ENCODE data around the gene RNF220. TPM values are rescaled to one million over a fixed set of nuclear protein-coding genes. Genes with fewer than 3 reads are reported as not detected.

The RNF220 gene
- total and polyA plus RNA-seq, 11 donors = 54.2 to 108 (median 62.4) TPM

DNA sequence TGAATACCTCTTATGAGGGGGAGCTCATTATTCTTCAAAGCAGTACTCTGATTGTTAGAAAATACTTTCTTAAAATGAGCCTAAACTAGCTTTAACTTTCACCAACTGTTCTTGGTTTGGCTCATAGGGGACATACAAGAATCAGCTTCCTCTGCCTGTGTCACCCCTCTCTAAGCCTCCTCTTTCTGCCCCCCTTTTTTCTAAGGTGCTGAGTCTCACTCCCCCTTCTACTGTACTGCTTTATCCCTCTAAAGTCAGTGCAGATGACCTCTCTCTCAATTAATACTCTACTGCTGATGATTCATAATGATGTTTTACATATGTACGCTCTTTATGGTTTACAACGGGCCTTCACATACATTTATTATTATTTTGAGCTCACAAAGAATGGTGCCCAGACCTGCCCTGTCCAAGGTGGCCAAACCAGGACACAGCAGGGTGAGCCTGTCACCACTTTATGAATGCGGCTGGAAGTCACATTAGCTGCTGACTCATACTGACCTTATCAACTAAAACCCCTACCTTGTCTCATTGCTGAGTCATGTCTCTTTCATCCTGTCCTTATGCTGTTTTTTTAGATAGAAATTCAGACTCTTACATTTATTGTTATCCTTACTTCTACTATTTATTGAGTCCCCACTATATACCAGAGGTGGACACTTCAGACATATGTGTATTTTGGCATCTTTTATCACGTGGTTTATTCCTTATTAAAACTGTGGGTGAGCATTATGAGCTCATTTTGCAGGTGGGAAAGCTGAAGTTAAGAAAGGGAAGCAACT is 126.9 kb downstream of the RNF220 start:
- DNase-seq (no peak), ATAC-seq (peak in 3 of 4 donors; percentile 65 to 79 (median 68))
- Histone ChIP-seq H3K27me3 (peaks cover 0 to 8% (median 0%) of the 10 kb centered on the region in 9 donors), H3K9me3 (no peaks in the 10 kb centered on the region), H3K36me3 (no peaks in the 10 kb centered on the region), H3K4me1 (no peaks in the 10 kb centered on the region), H3K27ac (no peak overlapping the region), H3K4me3 (no peak overlapping the region)
- TF ChIP-seq, protein P1, sequence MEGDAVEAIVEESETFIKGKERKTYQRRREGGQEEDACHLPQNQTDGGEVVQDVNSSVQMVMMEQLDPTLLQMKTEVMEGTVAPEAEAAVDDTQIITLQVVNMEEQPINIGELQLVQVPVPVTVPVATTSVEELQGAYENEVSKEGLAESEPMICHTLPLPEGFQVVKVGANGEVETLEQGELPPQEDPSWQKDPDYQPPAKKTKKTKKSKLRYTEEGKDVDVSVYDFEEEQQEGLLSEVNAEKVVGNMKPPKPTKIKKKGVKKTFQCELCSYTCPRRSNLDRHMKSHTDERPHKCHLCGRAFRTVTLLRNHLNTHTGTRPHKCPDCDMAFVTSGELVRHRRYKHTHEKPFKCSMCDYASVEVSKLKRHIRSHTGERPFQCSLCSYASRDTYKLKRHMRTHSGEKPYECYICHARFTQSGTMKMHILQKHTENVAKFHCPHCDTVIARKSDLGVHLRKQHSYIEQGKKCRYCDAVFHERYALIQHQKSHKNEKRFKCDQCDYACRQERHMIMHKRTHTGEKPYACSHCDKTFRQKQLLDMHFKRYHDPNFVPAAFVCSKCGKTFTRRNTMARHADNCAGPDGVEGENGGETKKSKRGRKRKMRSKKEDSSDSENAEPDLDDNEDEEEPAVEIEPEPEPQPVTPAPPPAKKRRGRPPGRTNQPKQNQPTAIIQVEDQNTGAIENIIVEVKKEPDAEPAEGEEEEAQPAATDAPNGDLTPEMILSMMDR (IDR thresholded peaks at IDR 0.05) = no peak
- no peak for TF ChIP-seq POLR2A (IDR thresholded peaks at IDR 0.05)
- intact Hi-C loops (cut with DNase I) = no loop called here
- WGBS, 4 donors = 31 to 59% (median 48%) methylated on average over 4 of the region's 4 CpGs

DNA sequence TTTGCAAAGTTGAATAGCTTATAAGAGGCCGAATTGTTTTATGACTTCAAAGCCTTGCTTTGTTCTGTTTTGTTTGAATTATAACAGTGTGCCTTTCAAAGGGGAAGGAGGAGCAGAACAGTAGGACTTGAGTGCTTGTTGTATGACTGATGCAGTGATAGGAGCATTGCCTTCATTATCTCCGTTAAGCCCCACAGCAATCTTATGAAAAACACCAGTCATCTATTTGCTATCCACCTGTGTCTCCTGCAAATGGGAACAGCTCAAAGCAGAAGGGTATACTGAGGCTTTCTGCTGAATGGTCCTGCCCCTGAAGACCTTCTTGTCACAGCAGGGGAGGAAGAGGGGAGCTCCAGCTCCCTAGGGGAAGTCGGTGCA is 127.5 kb downstream of the RNF220 start:
- ATAC-seq = no peak
- no peak for DNase-seq
- 69 to 79% (median 76%) methylated on average over 3 of the region's 3 CpGs for WGBS, 4 donors
- intact Hi-C loops (cut with DNase I) = no loop called here
- no peaks in the 10 kb centered on the region for H3K9me3 ChIP-seq
- H3K4me3 ChIP-seq = no peak overlapping the region
- H3K27me3 ChIP-seq = peaks cover 0 to 2% (median 0%) of the 10 kb centered on the region in 9 donors
- no peak overlapping the region for H3K27ac ChIP-seq
- no peaks in the 10 kb centered on the region for H3K36me3 ChIP-seq
- no peaks in the 10 kb centered on the region for H3K4me1 ChIP-seq
- TF ChIP-seq, protein P1 (IDR thresholded peaks at IDR 0.05) = no peak
- no peak for TF ChIP-seq POLR2A (IDR thresholded peaks at IDR 0.05)

DNA sequence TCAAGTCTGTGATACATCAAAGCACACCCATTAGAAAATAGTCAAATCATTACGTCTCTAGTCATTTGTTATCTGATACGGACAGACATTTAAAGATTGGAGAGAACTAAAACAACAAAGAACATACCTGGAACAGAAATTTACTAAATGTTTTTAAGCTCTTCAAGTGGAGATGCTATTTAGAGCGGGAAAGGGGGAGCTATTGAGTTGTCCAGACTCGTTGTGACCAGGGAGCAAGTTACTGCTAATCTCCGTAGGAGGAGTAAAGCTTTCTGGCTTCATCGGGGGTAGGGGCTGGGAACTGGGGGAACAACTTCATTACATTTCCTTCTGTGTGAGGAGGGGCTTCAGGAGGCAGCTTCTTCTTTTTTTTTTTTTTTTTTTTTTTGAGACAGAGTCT is 129.7 kb downstream of the RNF220 start:
- Histone ChIP-seq H3K27ac (no peak overlapping the region), H3K4me3 (no peak overlapping the region), H3K36me3 (no peaks in the 10 kb centered on the region), H3K27me3 (peaks cover 0 to 3% (median 0%) of the 10 kb centered on the region in 9 donors), H3K4me1 (no peaks in the 10 kb centered on the region), H3K9me3 (no peaks in the 10 kb centered on the region)
- no peak for ATAC-seq
- no peak for DNase-seq
- TF ChIP-seq, protein P1 (IDR thresholded peaks at IDR 0.05) = no peak
- TF ChIP-seq POLR2A (IDR thresholded peaks at IDR 0.05) = no peak
- intact Hi-C loops (cut with DNase I) = no loop called here
- WGBS, 4 donors = 65 to 71% (median 68%) methylated on average over 6 of the region's 6 CpGs

DNA sequence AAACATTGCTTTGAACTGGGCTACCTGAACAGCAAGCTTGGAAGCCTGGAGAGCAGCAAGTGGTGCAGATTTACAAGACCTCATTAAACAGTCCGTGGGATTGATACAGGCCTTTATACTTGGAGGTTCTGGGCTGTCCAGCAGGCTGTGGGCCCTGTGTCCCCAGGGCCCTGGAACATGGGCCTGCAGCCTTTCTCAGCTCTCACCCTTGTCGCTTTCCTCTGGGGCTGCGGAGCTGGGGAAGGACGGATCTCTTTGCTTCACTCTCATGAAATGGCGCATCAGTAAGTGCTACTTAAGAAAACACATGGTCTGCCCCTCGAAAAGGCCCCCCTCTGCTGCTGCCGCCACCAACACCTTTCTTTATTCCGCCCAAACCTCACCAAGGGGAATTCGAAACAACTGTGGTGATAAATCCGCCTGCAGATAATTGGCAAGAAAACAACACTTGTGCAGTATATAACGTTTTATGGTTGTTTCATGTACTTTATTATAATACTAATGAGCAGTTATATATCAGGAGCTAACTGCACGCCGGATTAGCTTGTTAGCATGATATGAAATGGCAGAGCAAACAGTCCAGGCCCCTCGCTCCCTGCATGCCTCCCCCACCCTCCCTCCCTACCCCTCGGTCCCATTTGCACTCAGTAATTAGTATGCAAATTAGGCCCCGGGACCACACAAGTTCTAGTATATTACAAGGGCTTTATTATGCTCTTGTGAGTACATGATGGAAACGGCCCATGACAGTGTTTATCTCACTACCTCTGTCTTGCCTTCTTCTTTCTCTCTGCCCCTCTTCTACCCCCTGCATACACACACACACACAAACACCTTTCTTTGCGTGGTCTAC is 131.5 kb downstream of the RNF220 start:
- H3K27ac ChIP-seq = no peak overlapping the region
- H3K4me1 ChIP-seq = no peaks in the 10 kb centered on the region
- H3K27me3 ChIP-seq = peaks cover 0 to 3% (median 0%) of the 10 kb centered on the region in 9 donors
- no peak for ATAC-seq
- H3K4me3 ChIP-seq = no peak overlapping the region
- TF ChIP-seq, protein P1 (IDR thresholded peaks at IDR 0.05) = no peak
- TF ChIP-seq POLR2A (IDR thresholded peaks at IDR 0.05) = no peak
- WGBS, 4 donors = 79 to 85% (median 81%) methylated on average over 16 to 18 of the region's 18 CpGs
- intact Hi-C loops (cut with DNase I) = loop anchor here in 1 of 10 donors (2.0 kb wide), 1 partner anchor 14 kb away; no protein-coding TSS in a partner anchor
- no peaks in the 10 kb centered on the region for H3K9me3 ChIP-seq
- no peaks in the 10 kb centered on the region for H3K36me3 ChIP-seq
- DNase-seq = no peak

Measured in heart left ventricle (tissue), 16 donors.